NCI-H82 treated with DMSO at 0.1 percent for 48 hours (cell line): ENCODE data around the gene DBR1.
"Not testable (repeated sequence)": the region's sequence is repeated elsewhere in the genome, so short reads cannot be mapped to it uniquely, and the experiment has no call there.

Source experiments
- DNase-seq: peaks from one replicate; lab custom pipeline; 2025; ENCODE audit not compliant: unreplicated experiment; lab: John Stamatoyannopoulos, UW

Gene DBR1

DNA sequence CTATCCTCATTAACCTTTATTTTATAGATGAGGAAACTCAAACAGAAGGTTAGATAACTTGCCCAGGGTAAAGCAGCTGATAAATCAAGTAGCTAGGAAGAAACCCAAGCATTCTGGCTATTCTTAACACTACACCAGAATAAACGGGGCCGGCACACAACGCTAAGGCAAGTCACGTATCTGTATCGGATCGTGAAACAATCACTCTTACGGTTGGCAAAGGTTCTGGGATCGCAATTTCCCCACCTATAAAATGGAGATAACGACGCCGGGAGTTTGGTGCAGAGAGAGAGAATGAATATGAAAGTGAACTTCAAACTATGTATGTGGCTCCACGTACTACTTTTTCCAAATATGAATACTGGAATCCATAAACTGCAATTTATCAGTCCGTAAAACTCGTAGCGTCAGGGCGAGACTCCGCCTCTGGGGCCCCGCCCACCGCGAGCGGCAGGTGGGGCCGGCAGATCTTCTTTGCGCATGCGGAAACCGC is 12.1 kb upstream of the DBR1 start:
- peak; percentile 75 for DNase-seq

DNA sequence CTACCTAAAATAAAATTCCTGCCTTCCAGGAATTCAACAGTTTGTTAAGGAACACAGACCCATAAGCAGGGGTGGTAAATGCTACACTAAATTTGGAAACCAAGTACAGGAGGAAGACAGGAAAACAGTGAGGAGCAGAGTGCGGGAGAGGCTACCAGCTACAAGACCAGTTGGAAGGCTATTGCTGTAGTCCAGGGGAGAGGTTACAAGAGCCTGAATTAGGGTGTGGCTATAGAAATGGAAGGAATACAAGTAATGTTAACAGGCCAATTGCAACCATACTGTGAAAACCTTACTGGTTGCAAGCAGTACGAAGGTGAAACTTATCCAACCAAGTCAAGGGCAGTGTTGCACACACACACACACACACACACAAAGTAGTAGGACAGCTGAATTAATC is 11.5 kb upstream of the DBR1 start:
- DNase-seq = no peak

DNA sequence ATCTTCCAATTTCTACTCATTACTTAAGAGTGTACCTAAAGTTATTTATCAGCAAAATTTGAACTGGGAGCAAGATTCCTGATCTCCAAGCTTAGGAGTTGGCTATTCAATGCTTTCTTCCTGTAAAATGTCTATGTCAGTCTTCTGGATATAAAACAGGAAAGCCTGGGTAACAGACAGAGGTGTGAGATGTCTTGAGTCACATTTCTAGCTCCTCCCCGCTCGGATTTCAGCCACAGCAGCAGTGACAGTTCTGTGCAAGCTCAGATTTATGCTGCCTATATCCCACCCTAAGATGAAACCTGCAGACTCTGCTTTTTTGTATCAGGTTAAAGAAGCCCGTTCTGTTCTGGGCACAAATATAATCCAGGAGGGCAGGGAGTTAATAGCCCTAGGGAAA is 10.3 kb upstream of the DBR1 start:
- no peak for DNase-seq

DNA sequence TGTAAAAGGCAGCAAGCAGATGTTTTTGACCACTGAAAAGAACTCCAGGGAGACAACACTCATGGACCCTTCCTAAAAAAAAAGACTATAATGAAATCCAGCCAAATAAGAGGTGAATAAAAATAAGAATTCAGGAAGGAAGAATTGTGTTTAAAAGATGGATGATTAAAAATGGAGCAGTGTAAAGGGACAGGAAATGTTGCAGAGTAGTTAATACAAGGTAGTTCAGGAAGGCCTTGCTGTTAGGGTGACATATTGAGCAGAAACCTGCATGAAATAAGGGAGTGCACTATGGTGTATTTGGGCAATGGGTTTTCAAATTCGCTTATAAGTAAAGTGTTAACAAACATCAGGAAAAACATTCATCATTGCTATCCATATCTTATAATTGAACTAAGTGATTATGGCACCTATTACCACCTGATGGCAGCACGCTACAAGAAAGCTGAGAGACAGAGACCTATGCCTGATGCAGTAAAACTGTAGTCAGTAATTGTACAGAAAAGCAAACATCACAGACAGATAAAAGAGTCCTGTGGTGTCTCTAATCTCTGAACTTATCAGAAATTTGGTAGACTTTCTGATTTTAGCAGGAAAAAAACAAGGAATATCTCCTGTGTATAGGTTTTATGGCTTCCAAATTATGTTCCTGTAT is 5.8 kb upstream of the DBR1 start:
- DNase-seq = peak; percentile 46

DNA sequence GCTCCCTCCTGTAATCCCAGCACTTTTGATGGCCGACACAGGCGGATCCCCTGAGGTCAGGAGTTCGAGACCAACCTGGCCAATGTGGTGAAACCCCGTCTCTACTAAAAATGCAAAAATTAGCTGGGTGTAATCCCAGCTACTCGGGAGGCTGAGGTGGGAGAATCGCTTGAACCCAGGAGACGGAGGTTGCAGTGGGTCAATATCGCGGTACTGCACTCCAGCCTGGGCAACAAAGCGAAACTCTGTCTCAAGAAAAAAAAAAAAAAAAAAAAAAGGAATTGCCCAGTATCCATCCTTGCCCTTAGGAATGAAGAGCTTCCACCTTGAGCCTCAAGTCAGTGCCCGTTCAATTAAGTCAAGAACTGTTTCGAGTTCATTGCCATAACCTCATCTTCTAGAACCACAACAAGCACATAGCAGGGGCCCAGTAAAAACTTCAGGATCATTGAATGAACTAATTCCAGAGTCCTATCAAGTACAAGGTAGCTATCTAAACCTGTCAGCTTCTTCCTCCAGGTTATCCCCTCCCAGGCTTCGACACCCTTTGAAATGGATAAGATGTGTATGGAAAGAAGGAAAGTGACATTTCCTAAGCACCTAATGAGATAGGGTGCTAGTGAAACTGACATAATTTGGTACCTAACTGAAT is 826 bp downstream of the DBR1 start:
- no peak for DNase-seq

DNA sequence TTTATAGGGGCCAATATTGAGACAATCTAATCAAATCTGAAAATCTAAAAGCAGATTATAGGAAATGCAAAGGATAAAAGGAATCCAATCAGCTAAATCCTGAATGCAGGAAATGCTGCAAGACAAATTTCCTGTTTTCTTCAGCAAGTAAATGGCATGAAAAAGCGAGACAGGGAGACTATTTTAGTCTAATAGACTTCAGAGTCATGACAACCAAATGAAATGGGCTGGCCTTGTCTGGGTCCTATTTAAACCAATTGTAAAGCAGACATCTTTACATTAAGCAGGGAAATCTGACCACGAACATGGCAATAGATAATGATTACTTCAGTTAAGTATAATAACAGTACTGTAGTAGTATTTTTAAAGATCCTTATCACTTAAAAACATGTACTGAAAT is 2.1 kb downstream of the DBR1 start:
- no peak for DNase-seq

DNA sequence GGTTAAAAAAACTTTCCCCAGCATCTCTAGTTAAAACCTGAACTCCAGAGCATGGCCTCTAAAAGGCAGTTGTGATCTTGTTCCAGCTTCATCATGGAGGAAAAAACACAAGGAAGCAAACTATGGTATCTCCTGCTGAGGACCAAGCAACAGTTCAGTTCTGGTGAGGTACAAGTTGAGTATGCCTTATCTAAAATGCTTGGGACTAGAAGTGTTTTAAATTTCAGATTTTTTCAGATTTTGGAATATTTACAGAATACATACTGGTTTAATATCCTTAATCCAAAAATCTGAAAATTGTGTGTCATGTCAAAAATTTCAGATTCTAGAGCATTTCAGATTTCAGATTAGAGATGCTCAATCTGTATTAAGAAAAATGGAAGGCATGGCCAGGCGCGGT is 9.7 kb downstream of the DBR1 start:
- DNase-seq = no peak

DNA sequence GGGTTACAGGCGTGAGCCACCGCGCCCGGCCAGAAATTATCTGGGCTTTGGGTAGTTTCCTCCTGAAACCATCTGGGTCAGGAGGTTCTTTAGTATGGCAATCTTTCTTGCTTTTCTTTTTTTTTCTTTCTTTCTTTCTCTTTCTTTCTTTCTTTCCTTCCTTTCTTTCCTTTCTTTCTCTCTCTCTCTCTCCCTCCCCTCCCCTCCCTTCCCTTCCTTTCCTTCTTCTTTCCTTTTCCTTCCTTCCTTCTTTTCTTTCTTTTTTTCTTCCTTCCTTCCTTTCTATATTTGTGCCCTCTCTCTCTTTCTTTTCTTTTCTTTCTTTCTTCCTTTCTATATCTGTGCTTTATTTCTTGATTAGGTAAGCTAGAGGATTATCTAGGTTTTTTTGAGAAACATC is 17.0 kb downstream of the DBR1 start:
- DNase-seq = no peak

DNA sequence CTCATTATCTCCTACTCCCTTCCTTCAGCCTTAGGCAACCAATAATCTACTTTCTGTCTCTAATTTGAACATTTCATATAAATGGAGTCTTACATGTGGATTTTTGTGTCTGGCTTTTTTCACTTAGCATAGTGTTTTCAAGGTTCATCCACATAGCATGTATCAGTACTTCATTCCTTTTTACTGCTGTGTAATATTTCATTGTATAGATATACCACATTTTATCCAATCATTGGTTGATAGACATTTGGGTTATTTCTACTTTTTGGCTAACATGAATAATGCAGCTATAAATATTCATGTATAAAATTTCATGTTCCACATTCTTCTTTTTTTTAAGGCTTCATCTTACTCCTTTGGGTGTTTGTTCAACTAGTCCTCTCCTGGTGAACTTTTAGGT is 20.2 kb downstream of the DBR1 start:
- no peak for DNase-seq

DNA sequence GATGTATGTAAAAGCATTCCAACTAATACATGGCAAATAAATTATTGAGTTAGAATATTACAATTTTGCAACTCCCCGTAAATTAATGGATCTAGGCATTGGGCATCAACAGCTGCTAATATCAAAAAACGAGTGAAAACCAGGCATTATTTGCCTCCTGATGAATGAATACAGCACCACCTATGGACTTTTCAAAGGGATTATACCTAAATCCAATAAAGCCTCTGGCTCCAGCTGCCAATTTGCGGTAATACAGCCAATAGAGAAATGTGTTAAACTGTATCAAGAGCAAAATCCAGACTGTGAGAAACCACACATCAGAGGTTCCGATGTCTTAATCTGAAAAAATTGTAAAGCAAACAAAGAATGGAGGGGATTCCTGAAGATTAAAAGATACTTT is 26.2 kb downstream of the DBR1 start:
- DNase-seq = peak; percentile 91

DNA sequence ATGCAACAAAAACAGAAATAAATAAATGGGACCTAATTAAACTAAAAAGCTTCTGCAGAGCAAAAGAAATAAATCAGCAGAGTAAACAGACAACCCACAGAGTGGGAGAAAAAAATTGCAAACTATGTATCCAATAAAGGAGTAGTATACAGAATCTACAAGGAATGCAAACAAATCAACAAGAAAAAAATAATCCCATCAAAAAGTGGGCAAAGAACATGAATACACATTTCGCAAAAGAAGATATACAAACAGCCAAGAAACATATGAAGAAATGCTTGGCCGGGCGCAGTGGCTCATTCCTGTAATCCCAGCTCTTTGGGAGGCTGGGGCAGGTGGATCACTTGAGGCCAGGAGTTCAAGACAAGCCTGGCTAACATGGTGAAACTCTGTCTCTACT is 32.5 kb downstream of the DBR1 start:
- DNase-seq = not testable (repeated sequence)

DNA sequence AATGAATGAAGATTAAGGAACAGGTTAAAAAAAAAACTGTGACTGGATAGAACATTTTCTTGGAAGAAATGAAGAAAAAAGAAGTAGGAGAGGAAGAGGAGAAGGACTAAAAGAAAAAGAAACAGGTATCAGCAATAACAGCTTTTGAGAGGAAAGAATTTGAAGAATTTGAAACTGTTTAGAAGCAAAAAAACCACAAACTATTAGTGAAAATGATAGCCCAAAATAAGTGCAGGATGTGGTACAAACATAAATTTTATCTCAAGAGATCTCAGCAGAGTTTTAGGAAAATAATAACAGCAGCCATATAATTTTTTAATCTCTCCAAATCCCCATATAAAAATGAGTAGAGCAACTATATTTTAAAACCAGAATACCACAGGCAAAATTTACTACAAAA is 33.8 kb downstream of the DBR1 start:
- no peak for DNase-seq

DNA sequence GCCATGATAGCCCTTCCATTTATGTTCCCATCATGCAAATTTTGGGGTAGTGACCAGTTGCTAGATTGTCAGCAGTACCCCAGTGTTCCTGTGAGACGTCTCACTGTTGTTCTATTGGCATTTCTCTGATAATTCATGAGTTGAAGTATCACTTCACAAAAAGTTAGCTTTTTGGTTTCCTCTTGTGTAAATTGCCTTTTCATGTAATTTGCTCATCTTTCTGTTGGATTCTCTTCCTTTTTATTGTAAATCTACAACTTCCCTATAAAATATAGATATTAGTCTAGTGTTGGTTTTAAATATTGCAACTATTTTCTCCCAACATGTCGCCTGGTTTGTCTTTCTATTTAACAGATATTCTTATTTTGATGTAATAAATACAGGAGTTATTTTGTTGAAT is 35.0 kb downstream of the DBR1 start:
- no peak for DNase-seq

DNA sequence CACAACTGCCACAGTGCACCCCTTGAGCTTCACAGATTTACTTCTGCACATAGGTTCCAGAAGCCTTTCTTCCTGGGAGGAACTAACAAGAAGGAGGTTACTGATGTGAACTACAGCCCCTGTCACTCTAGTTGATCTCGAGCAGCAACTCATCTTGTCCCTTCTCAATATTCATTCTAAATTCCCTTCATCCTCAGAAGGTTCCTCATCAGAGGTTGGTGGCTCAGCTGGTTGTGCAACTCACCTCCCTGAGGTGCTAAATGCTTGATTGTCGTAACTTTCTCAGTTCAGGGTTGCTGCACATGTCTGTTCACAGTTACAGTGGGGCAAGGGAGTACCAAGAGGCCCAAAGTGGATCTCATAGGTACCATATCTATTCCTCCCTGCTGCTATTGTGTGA is 36.9 kb downstream of the DBR1 start:
- no peak for DNase-seq

DNA sequence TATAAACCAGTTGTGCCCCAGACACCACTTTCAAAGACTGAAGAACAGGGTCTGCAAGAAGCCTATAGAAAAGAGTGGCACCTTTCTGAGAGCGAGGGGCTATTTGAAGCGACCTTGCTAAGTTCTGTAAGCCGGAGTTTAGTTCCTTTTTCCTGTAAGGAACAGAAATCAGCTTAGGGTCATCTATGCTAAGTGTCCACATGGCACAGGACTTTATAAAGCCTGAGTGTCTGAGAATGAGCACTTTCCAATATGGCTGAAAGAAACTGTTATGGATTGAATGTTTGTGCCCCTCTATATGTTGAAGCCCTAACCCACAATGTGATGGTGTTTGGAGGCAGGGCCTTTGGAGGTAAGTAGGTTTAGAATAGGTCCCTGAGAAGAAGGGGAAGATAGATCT is 38.5 kb downstream of the DBR1 start:
- no peak for DNase-seq

DNA sequence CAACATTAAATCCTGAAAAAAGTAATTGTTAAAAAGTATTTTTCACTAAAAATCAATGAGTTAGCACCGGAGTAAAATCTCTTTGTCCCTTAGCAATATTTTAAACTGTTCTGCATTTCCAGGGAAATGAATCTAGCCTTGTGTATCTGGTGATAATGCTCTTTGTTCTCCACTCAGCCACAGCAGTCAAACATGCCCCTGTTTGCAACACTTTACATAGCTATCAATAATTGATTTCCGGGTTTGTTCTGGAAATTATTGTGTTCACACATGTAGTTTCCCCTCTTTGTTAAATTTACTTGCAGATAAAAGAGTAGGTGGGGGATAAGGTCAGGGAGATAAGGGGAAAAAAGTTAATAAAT is 38.9 kb downstream of the DBR1 start:
- no peak for DNase-seq

DNA sequence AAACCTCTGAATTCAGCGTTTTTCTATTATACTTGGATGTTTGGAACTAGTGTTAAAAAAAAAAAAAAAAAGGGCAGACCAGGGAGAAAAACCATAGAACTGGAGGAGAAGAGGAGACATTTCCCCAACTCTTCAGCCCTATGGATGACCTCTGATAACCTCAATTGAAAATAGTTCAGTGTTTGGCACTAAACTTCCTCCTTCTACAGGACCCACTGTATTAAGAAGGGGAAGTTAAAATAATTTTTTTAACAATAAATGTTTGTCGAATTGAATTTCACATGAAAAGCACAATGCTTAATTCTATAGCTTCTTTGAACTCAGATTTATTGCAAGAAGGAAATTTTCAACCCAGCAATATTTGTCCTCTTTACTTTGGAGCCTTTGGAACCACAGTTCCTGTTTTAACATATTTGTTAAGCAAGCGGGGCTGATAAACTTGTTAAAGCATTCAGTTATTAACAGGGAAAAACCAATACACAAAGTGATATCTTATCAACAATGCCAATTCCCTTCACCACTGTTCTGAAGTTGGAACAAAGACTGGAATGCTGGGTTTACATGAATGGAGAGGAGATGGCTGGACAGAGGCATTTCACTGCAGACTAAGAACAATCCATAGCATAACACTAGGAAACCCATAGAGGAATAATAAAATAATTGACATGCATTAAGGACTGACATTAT is 39.4 kb downstream of the DBR1 start:
- DNase-seq = no peak

DNA sequence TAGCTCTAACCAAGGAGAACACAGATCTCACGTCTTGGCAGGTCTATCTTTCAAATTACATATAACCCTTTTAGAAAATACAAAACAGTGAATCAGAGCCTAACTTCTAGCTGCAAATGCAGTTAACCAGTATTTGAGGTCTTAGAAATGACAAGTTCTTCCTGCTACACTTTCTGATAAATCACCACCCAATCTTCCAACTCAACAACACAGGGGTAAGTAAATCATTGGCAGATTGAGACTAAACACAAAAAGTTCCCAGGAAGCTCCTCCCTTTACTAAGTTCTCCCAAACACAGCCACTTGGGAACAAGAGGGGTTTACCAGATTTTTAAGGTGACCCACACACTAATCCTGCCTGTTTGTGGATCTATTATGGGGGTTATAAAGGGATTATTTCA is 42.5 kb downstream of the DBR1 start, which contains the start of gene A4GNT:
Gene A4GNT, minus strand, starts transcription at position 152 of the 400 bp plus-strand sequence. CDS start 1,134 bp downstream, outside the sequence.
- DNase-seq = no peak

DNA sequence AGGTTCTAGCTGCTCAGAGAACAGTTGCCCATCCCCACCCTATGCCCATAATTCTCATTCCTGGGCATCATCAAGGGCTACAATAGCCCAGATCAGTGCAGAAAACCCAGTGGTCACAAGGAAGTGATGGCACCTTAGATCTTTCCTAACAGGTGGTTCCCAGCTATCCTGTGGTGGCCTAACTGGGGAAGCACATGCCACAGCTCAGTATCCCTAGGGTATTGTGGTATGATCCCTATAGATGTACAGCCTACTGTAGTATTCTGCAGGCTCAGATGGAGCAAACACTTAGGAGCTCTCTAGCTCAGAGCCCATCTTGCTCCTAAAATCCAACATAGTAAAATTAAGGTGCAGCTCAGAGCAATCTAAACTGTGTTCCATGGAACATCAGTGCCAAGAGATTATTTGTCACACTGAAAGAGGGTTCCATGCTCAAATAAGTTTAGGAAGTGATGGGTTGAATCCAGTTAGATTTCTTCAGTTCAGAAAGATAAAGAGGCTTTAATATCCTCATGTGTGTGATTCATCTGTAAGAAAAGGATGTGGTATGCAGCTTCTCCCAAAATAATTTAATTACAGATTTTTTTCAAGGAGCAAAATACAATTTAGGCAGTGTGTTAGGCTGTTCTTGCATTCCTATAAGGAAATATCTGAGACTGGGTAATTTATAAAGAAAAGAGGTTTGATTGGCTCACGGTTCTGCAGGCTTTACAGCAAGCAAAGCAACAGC is 46.9 kb downstream of the DBR1 start:
- DNase-seq = no peak

DNA sequence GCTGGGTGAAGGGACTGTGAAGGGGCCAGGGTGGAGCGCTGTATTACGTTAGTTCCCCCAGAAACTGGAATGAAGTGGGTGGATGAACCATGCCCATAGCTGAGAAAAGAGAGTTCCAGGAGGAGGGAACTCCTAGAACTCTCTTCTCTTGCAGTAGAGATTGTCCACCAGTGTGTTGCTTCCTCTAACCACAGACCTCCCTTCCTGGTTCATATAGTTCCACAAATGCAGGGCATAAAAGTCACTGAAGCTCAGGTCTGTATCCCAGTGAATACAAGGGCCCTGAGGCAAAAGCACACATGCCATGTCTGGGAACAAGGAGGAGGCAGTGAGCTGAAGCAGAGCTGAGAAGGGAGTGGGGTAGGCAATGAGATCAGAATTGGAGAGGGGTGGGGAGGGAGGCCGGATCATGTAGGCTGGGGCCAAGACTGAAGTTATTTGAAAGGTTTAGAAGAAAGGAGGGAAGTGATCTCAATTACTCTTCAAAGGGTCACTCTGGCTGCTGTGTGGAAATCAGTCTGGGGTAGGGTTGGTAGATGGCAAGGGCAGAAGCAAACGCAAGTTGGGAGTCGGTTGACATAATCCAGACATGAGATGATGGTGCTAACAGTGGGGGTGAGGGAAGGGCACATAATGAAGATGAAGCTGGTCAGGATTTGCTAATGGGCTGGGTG is 49.0 kb downstream of the DBR1 start:
- no peak for DNase-seq

DNA sequence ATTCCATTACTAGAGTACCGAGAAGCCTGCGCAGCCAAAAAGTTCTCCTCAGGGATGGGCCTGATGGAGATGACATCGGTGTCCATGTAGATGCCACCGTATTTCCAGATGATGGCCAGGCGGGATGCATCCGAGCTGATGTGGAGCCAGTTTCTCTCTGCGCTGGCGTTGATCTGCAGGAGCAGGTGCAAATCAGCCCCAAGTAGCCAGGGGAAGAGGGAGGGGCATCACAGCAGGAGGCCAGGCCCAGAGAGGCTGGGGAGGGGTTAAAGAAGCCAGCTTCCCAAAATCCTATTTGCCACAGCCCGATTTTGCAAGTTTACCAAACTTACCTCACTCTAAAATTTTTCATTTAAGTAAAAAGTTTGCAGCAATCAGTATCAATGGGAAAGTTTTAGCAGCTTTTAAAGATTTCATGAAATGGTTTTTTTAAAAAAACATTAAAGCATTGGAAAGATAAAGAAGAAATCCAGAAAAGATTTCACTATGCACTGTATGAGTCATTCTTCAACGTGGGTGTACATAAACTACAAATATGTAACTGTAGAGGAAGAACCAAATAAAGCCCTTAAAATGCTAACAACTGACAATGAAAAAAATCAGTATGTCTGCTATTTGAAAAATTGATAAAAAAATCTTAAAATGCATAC is 49.9 kb downstream of the DBR1 start:
- DNase-seq = no peak
